GM12873 (cell line): ENCODE data around the gene SLC25A26.

Source experiments
- CTCF ChIP-seq: IDR thresholded peaks from 2 replicates; pipeline ENCODE4 v1.5.1; 2012; ENCODE audit warnings: low read depth, mild to moderate bottlenecking, moderate library complexity, low read length, control low read depth; ENCODE audit not compliant: insufficient read depth; ENCODE audit errors: missing control alignments

Gene SLC25A26

GRCh38 chr3:66227051-66227450 is 6.2 kb downstream of the SLC25A26 start:
- no peak for TF ChIP-seq CTCF

DNA sequence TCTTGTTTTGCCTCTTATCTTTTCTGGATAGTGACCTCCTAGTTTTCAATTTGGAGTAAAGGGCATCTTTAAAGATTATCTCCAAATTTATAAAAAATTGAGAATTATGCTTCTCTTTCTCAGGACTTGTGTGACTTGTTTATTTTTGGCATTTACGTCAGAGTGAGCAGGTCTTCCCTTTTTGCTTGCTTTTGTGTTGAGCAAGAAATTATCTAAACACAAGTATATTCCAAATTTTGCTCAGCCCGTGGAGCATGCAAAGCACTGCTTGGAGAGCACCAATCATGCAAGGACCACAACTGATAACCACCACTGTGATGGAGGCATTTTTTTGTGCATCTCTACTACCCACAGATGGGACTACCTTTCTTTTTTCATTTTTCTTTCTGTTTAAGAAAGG is 7.1 kb downstream of the SLC25A26 start:
- TF ChIP-seq CTCF = no peak

DNA sequence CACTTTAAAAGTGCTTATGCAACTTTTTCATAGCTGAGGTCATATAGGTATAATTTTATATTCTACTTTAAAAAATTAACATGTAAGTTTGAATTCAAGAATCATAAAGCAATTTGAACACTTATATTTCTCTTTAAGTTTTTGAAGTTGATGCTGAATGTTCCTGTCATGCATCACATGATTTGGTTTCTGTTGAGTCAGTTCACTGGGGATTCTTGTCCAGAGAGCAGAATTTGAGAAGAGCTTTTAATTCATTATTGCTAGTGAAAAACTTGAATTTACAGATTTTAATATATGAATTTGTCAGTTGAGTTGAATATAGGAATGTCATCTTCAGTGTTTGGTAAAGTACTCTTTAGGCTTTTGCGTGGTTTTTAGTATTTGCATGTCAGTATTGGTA is 7.9 kb downstream of the SLC25A26 start:
- TF ChIP-seq CTCF = no peak

DNA sequence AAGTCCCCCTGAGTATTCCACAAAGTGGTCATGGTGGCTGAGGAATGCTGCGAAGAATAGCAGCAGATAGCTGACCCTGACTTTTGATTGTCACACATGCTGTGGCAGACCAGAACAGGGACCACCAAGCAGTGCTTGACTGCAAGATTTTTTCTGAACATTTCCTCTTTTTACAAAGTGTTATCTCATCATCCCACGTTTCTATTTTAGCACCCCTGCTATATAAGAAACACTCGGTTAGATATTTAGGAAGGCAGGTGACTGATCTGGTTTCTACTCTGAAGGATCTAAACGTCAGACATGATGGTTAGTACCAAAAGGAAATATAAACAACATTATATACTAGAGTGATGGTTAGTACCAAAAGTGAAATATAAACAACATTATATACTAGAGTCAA is 9.1 kb downstream of the SLC25A26 start:
- TF ChIP-seq CTCF = no peak

DNA sequence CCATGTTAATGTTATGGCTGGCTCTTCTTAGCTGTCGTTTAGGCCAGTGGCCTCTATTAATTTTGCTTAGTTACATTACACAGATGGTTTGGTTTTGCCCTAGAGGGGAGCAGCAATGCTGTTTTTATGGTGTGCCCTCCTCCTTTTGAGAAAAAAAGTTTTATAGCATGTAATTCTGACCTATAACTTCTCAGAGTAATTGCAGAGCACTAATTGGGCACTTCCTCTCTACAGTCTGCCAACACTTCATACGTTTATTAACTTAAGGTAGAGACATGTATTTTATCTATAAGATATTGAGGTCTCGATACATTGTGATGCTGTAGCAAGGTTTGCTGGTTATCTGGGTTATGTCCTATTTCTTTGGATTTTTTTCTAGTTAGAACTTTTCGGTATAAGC is 12.2 kb downstream of the SLC25A26 start:
- TF ChIP-seq CTCF = no peak

GRCh38 chr3:66236281-66236680 is 15.5 kb downstream of the SLC25A26 start:
- no peak for TF ChIP-seq CTCF

GRCh38 chr3:66237552-66237951 is 16.8 kb downstream of the SLC25A26 start:
- no peak for TF ChIP-seq CTCF
